Tongue (tissue), 2 donors: Measurements from ENCODE around the gene PHF21B. TPM values are rescaled to one million over a fixed set of nuclear protein-coding genes. Genes with fewer than 3 reads are reported as not detected.

ENCODE experiments used
- DNase-seq: peaks from one replicate; pipeline ENCODE4 v3.0.0-alpha.2; 2015
- total RNA-seq: library from RNA; depleted of rRNA; stranded (reverse); fragments of >200 nt; gene quantifications from one replicate; pipeline ENCODE4 v1.2.3, GENCODE V29; 2014

Gene PHF21B
- total RNA-seq, 1 donor from 2014 or later = 0.21 TPM

GRCh38 chr22:44892803-44893730, 116.7 kb downstream of the PHF21B start:
- no peak for DNase-seq

GRCh38 chr22:44892243-44892642, 117.6 kb downstream of the PHF21B start:
- no peak for DNase-seq

GRCh38 chr22:44891791-44892190, 118.0 kb downstream of the PHF21B start:
- DNase-seq = no peak

- no peak for DNase-seq
These were observed 118.5 kb downstream of the PHF21B start for GRCh38 chr22:44891293-44891747.

GRCh38 chr22:44890416-44891292, 119.2 kb downstream of the PHF21B start:
- no peak for DNase-seq

GRCh38 chr22:44889255-44889878, 120.4 kb downstream of the PHF21B start:
- peak; percentile 14 for DNase-seq

GRCh38 chr22:44888491-44889254, 121.1 kb downstream of the PHF21B start:
- DNase-seq = peak; percentile 1

GRCh38 chr22:44887941-44888366, 121.9 kb downstream of the PHF21B start:
- no peak for DNase-seq

GRCh38 chr22:44885806-44886360, 123.9 kb downstream of the PHF21B start:
- DNase-seq = no peak

GRCh38 chr22:44884968-44885805, 124.6 kb downstream of the PHF21B start:
- no peak for DNase-seq

GRCh38 chr22:44884562-44884961, 125.2 kb downstream of the PHF21B start:
- DNase-seq = no peak

- no peak for DNase-seq
These were observed 126.8 kb downstream of the PHF21B start for GRCh38 chr22:44883011-44883421.

GRCh38 chr22:44882226-44882905, 127.4 kb downstream of the PHF21B start:
- no peak for DNase-seq

GRCh38 chr22:44881624-44882023, 128.2 kb downstream of the PHF21B start:
- DNase-seq = no peak

- no peak for DNase-seq
These were observed 129.1 kb downstream of the PHF21B start for GRCh38 chr22:44880610-44881290.

- DNase-seq = no peak
These were observed 130.5 kb downstream of the PHF21B start for GRCh38 chr22:44879301-44879680.

- DNase-seq = no peak
These were observed 131.1 kb downstream of the PHF21B start for GRCh38 chr22:44878483-44879300.

GRCh38 chr22:44876921-44877320, 132.9 kb downstream of the PHF21B start:
- DNase-seq = no peak
